H1 (cell line): Measurements from ENCODE around the gene REM2. TPM values are rescaled to one million over a fixed set of nuclear protein-coding genes. Genes with fewer than 3 reads are reported as not detected.

Experiments
- CEBPB ChIP-seq: IDR thresholded peaks from 2 replicates; pipeline ENCODE4 v1.6.1; 2012; ENCODE audit warnings: low read depth, low read length
- CREB1 ChIP-seq: IDR thresholded peaks from 2 replicates; pipeline ENCODE4 v1.6.1; 2012; ENCODE audit warnings: inconsistent platforms
- HDAC2 ChIP-seq, 2 experiments: fragments of 300-600 bp in 1 of 2; sonication (generic) in 1 of 2; IDR thresholded peaks; 2 replicates each; pipeline ENCODE4 v1.6.1; 2011 to 2012; ENCODE audit warnings: low read depth in 2 of 2, low read length in 2 of 2, mild to moderate bottlenecking in 2 of 2, moderate library complexity in 2 of 2, borderline replicate concordance in 1 of 2, inconsistent platforms in 1 of 2
- RXRA ChIP-seq: IDR thresholded peaks from 2 replicates; pipeline ENCODE4 v1.6.1; 2011; ENCODE audit warnings: low read depth, mild to moderate bottlenecking, low read length, moderate library complexity; ENCODE audit not compliant: insufficient read depth
- SIN3A ChIP-seq, 2 experiments: IDR thresholded peaks in 1 of 2; conservative IDR thresholded peaks in 1 of 2; 2 replicates each; pipeline ENCODE4 v1.6.1; 2011 to 2012; ENCODE audit warnings: low read length in 2 of 2, improper control_type of control experiment in 1 of 2, low read depth in 1 of 2, mild to moderate bottlenecking in 1 of 2
- TCF12 ChIP-seq: IDR thresholded peaks from 2 replicates; pipeline ENCODE4 v1.6.1; 2011; ENCODE audit warnings: low read depth, mild to moderate bottlenecking, low read length
- polyA plus RNA-seq, 7 experiments: library from polyadenylated mRNA; depleted of rRNA in 3 of 7; stranded (reverse) in 5 of 7; unstranded in 2 of 7; fragments of >200 nt in 5 of 7; fragments of 200-250 nt in 2 of 7; gene quantifications; 1 replicate in 5 of 7; 2 replicates in 1 of 7; 4 replicates in 1 of 7; pipeline versions ENCODE4 v1.2.1 to v1.2.3, GENCODE V29; 2011 to 2013; ENCODE audit warnings: missing spikeins in 2 of 7, mixed read lengths in 2 of 7
- total RNA-seq: library from RNA; stranded (reverse); fragmentation: NEBNext Ultra II Directional; extraction: Animal tissue kit (Norgen Biotek cat#: 25700); gene quantifications from 2 replicates; pipeline ENCODE4 v1.2.1, GENCODE V29; 2021
- TF ChIP-seq, protein P1 (sequence below): fragments of 300-600 bp; sonication (generic); IDR thresholded peaks from 2 replicates; pipeline ENCODE4 v1.7.1; 2012; ENCODE audit warnings: low read length, moderate library complexity, mild to moderate bottlenecking, inconsistent platforms; ENCODE audit not compliant: insufficient replicate concordance

The REM2 gene
- total and polyA plus RNA-seq, 2 of the 8 experiments (the other 6 are each of a cell fraction or from before 2014, with no cell fraction given): 1.00 to 1.1 TPM

DNA sequence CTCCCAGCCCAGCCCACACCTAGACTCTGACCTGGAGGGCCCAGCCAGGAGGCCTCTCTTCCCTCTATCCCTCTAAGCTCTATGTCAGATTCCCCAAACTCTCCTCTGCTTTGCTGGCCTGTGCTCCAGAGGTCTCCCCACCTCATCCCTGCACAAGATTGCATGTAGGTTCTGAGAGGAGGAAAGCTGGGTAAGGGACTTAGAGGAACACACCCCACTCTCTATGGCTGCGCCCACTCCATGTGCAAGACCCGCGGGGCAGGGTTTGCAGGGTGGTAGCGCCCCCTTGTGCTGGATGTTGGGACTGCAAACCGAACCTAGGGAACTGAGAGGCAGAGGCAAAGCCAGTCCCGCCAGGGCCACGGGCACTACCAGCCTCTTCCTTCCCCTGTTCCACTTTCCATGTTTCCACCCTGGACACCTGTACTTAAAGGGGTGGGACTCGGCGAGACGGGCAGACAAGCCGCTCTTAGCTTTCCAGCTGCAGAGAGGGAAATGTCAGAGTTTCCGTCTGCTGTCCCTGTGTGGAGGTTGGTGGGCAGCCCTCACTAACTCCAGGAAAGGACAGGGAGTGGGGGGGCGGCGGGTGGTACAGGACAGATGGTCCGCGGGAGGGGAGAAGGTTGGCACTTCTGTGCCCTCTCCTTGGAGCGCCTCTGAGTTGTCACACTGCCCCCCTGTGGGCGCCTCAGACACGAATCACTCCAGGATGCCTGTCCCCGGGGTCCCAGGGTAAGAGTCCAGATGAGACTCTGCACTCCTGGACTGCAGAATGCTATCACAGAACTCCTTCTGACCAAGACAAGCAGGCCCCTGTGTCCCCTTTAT, 29.9 kb upstream of the REM2 start (continued):
- TF ChIP-seq, protein P1, sequence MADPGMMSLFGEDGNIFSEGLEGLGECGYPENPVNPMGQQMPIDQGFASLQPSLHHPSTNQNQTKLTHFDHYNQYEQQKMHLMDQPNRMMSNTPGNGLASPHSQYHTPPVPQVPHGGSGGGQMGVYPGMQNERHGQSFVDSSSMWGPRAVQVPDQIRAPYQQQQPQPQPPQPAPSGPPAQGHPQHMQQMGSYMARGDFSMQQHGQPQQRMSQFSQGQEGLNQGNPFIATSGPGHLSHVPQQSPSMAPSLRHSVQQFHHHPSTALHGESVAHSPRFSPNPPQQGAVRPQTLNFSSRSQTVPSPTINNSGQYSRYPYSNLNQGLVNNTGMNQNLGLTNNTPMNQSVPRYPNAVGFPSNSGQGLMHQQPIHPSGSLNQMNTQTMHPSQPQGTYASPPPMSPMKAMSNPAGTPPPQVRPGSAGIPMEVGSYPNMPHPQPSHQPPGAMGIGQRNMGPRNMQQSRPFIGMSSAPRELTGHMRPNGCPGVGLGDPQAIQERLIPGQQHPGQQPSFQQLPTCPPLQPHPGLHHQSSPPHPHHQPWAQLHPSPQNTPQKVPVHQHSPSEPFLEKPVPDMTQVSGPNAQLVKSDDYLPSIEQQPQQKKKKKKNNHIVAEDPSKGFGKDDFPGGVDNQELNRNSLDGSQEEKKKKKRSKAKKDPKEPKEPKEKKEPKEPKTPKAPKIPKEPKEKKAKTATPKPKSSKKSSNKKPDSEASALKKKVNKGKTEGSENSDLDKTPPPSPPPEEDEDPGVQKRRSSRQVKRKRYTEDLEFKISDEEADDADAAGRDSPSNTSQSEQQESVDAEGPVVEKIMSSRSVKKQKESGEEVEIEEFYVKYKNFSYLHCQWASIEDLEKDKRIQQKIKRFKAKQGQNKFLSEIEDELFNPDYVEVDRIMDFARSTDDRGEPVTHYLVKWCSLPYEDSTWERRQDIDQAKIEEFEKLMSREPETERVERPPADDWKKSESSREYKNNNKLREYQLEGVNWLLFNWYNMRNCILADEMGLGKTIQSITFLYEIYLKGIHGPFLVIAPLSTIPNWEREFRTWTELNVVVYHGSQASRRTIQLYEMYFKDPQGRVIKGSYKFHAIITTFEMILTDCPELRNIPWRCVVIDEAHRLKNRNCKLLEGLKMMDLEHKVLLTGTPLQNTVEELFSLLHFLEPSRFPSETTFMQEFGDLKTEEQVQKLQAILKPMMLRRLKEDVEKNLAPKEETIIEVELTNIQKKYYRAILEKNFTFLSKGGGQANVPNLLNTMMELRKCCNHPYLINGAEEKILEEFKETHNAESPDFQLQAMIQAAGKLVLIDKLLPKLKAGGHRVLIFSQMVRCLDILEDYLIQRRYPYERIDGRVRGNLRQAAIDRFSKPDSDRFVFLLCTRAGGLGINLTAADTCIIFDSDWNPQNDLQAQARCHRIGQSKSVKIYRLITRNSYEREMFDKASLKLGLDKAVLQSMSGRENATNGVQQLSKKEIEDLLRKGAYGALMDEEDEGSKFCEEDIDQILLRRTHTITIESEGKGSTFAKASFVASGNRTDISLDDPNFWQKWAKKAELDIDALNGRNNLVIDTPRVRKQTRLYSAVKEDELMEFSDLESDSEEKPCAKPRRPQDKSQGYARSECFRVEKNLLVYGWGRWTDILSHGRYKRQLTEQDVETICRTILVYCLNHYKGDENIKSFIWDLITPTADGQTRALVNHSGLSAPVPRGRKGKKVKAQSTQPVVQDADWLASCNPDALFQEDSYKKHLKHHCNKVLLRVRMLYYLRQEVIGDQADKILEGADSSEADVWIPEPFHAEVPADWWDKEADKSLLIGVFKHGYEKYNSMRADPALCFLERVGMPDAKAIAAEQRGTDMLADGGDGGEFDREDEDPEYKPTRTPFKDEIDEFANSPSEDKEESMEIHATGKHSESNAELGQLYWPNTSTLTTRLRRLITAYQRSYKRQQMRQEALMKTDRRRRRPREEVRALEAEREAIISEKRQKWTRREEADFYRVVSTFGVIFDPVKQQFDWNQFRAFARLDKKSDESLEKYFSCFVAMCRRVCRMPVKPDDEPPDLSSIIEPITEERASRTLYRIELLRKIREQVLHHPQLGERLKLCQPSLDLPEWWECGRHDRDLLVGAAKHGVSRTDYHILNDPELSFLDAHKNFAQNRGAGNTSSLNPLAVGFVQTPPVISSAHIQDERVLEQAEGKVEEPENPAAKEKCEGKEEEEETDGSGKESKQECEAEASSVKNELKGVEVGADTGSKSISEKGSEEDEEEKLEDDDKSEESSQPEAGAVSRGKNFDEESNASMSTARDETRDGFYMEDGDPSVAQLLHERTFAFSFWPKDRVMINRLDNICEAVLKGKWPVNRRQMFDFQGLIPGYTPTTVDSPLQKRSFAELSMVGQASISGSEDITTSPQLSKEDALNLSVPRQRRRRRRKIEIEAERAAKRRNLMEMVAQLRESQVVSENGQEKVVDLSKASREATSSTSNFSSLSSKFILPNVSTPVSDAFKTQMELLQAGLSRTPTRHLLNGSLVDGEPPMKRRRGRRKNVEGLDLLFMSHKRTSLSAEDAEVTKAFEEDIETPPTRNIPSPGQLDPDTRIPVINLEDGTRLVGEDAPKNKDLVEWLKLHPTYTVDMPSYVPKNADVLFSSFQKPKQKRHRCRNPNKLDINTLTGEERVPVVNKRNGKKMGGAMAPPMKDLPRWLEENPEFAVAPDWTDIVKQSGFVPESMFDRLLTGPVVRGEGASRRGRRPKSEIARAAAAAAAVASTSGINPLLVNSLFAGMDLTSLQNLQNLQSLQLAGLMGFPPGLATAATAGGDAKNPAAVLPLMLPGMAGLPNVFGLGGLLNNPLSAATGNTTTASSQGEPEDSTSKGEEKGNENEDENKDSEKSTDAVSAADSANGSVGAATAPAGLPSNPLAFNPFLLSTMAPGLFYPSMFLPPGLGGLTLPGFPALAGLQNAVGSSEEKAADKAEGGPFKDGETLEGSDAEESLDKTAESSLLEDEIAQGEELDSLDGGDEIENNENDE: no peak
- TF ChIP-seq RXRA (no peak), CEBPB (0 out of 2 replicates have a peak, but pooled peaks have one; percentile 0), HDAC2 (IDR thresholded peaks at IDR 0.05; ENCODE audit: borderline replicate concordance in 1 of 2, low read depth in 2 of 2, low read length in 2 of 2) (peak in 1 of 2 experiments; percentile 67; a peak in 1 of 4 replicates), CREB1 (peak; percentile 35; the same call in 1 of the 2 replicates), TCF12 (0 out of 2 replicates have a peak, but pooled peaks have one; percentile 7), SIN3A (conservative IDR thresholded peaks at IDR 0.05 in 1 of 2, IDR thresholded peaks at IDR 0.05 in 1 of 2; ENCODE audit: low read depth in 1 of 2, low read length in 2 of 2) (peak in 1 of 2 experiments; percentile 66; a peak in 1 of 4 replicates)
